Effector memory CD4-positive, alpha-beta T cell (primary cell): ENCODE data around the gene RNF133.
"Not testable (repeated sequence)": the region's sequence is repeated elsewhere in the genome, so short reads cannot be mapped to it uniquely, and the experiment has no call there.

Experiments
- DNase-seq, 3 donors: peaks; one replicate each; pipeline ENCODE4 v3.0.0-alpha.2; 2020
- H3K27ac ChIP-seq: 2 replicates; pipeline ENCODE4 v1.7.0; 2013; ENCODE audit warnings: mild to moderate bottlenecking, low read length, moderate library complexity; ENCODE audit not compliant: insufficient read depth, poor library complexity, severe bottlenecking
- H3K27me3 ChIP-seq: replicated peaks from 2 replicates; pipeline ENCODE4 v1.7.0; 2013; ENCODE audit warnings: mild to moderate bottlenecking, low read length; ENCODE audit not compliant: insufficient read depth, control insufficient read depth, poor library complexity, severe bottlenecking
- H3K36me3 ChIP-seq: 2 replicates; pipeline ENCODE4 v1.7.0; 2013; ENCODE audit warnings: mild to moderate bottlenecking, low read length, moderate library complexity; ENCODE audit not compliant: control insufficient read depth, insufficient read depth
- H3K4me1 ChIP-seq: 2 replicates; pipeline ENCODE4 v1.7.0; 2013; ENCODE audit warnings: low read length, mild to moderate bottlenecking; ENCODE audit not compliant: control insufficient read depth, insufficient read depth, poor library complexity, severe bottlenecking
- H3K4me3 ChIP-seq: 2 replicates; pipeline ENCODE4 v1.7.0; 2013; ENCODE audit warnings: low read length, low read depth, mild to moderate bottlenecking; ENCODE audit not compliant: insufficient read depth, poor library complexity, severe bottlenecking
- H3K9me3 ChIP-seq: 2 replicates; pipeline ENCODE4 v1.7.0; 2013; ENCODE audit warnings: mild to moderate bottlenecking, low read length, moderate library complexity; ENCODE audit not compliant: control insufficient read depth

Gene RNF133

GRCh38 chr7:122692769-122693309 is 6.1 kb downstream of the RNF133 start:
- no peaks in the 10 kb centered on the region for H3K27me3 ChIP-seq
- H3K9me3 ChIP-seq = no peaks in the 10 kb centered on the region

GRCh38 chr7:122691569-122692235 is 7.2 kb downstream of the RNF133 start:
- DNase-seq = no peak
- Histone ChIP-seq H3K9me3 (no peaks in the 10 kb centered on the region), H3K27me3 (no peaks in the 10 kb centered on the region), H3K36me3 (no peaks in the 10 kb centered on the region), H3K4me3 (no peak overlapping the region), H3K4me1 (no peaks in the 10 kb centered on the region), H3K27ac (no peak overlapping the region)

More at GRCh38 chr7:122692769-122693309, 6.1 kb downstream of the RNF133 start:
- H3K27ac ChIP-seq = no peak overlapping the region
- H3K4me3 ChIP-seq = no peak overlapping the region
- no peak for DNase-seq
- no peaks in the 10 kb centered on the region for H3K4me1 ChIP-seq
- H3K36me3 ChIP-seq = no peaks in the 10 kb centered on the region

- Histone ChIP-seq H3K4me3 (no peak overlapping the region), H3K9me3 (no peaks in the 10 kb centered on the region), H3K4me1 (no peaks in the 10 kb centered on the region), H3K36me3 (no peaks in the 10 kb centered on the region), H3K27me3 (no peaks in the 10 kb centered on the region), H3K27ac (no peak overlapping the region)
- DNase-seq = no peak
Measured at GRCh38 chr7:122689346-122690109, 9.4 kb downstream of the RNF133 start.

GRCh38 chr7:122688400-122688998 is 10.4 kb downstream of the RNF133 start:
- no peaks in the 10 kb centered on the region for H3K4me1 ChIP-seq
- DNase-seq = no peak

GRCh38 chr7:122686360-122686878 is 12.5 kb downstream of the RNF133 start:
- no peak overlapping the region for H3K4me3 ChIP-seq
- H3K27me3 ChIP-seq = no peaks in the 10 kb centered on the region
- no peak for DNase-seq
- H3K9me3 ChIP-seq = no peaks in the 10 kb centered on the region
- H3K4me1 ChIP-seq = no peaks in the 10 kb centered on the region
- H3K36me3 ChIP-seq = no peaks in the 10 kb centered on the region
- no peak overlapping the region for H3K27ac ChIP-seq

More at GRCh38 chr7:122688400-122688998, 10.4 kb downstream of the RNF133 start:
- Histone ChIP-seq H3K9me3 (no peaks in the 10 kb centered on the region), H3K4me3 (no peak overlapping the region), H3K27me3 (no peaks in the 10 kb centered on the region), H3K36me3 (no peaks in the 10 kb centered on the region), H3K27ac (no peak overlapping the region)

GRCh38 chr7:122684504-122684903 is 14.4 kb downstream of the RNF133 start:
- DNase-seq = no peak
- no peaks in the 10 kb centered on the region for H3K27me3 ChIP-seq

GRCh38 chr7:122682815-122683550 is 15.9 kb downstream of the RNF133 start:
- Histone ChIP-seq H3K27me3 (no peaks in the 10 kb centered on the region), H3K4me1 (no peaks in the 10 kb centered on the region), H3K36me3 (no peaks in the 10 kb centered on the region), H3K9me3 (no peaks in the 10 kb centered on the region), H3K4me3 (no peak overlapping the region), H3K27ac (no peak overlapping the region)
- DNase-seq = no peak

More at GRCh38 chr7:122684504-122684903, 14.4 kb downstream of the RNF133 start:
- no peaks in the 10 kb centered on the region for H3K9me3 ChIP-seq
- no peaks in the 10 kb centered on the region for H3K4me1 ChIP-seq
- no peaks in the 10 kb centered on the region for H3K36me3 ChIP-seq
- H3K27ac ChIP-seq = no peak overlapping the region
- H3K4me3 ChIP-seq = no peak overlapping the region

- not testable (repeated sequence) for H3K4me3 ChIP-seq, H3K27me3 ChIP-seq, H3K4me1 ChIP-seq, DNase-seq, H3K9me3 ChIP-seq, H3K27ac ChIP-seq, H3K36me3 ChIP-seq
Measured at GRCh38 chr7:122681186-122681585, 17.7 kb downstream of the RNF133 start.

- Histone ChIP-seq H3K4me3 (no peak overlapping the region), H3K36me3 (no peaks in the 10 kb centered on the region), H3K4me1 (no peaks in the 10 kb centered on the region), H3K27ac (no peak overlapping the region), H3K9me3 (no peaks in the 10 kb centered on the region), H3K27me3 (no peaks in the 10 kb centered on the region)
- DNase-seq = no peak
Measured at GRCh38 chr7:122679813-122680212, 19.1 kb downstream of the RNF133 start.
